AG08395 (cell line): ENCODE data around the gene NEK4.
A peak's percentile ranks its signal among the peaks of the same experiment; 100 is the strongest.

Source experiments
- DNase-seq: peaks from one replicate; pipeline ENCODE4 v3.0.0; 2012; ENCODE audit warnings: mixed read lengths, low spot score

The NEK4 gene

DNA sequence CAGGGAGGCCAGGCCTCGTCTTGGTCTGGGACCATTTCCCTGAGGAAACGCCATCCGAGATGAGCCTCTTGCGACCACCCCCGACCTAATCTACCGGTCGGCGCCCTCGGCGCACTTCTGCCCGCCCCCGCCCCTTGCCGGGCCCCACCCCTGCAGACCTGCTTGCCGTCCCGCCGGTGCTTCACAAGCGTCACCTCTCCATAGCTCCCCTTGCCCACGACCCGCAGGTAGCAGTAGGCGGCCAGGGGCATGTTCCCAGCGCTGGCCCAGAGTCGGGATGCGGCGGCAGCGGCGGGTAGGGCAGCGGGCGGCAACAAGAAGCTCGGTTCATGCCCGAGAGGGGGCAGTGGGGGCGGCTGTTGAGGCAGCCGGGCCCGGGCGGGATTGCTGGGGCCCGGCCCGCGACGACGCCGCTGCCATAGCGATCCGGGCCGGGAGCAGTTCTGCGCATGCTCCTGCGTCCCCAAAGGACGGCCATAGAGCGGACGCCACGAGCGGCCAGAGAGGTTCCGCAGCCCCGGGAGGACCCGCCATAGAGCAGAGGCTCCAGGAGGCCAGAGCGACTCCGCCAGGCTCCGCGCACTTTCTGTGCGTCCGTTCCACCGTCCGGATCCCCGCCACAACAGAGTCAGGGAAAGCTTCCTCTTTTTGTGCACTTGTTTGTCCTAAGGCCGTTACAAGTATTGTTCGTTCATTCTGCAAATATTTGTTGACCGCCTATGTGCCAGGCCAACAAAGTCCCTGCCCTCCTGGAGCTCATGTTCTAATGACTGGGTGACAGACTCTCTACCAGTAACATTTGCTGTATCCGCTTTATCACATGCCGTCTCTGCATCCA is at the start of gene NEK4:
Gene NEK4, minus strand, starts transcription at position 445 of the 838 bp plus-strand sequence. Its CDS starts 194 bp downstream, at position 251.
- DNase-seq, result peak; percentile 98

DNA sequence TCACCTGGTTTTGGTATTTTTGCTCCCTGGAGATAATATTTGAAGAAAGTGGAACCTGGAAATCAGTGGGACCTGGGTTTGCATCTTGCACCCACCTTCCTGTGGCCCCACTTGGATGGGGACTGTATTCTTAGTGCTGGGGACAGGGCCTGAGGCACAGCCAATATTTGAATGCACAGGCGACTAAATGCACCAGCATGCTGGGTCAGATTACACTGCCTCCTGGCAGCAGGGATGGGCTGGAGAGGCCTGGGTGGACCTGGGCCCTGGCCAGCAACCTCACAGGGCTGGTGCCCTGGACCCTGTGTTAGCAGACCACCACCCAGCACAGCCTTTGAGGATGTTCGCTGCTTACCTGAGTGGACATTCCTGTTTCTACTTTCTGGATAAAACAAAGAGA is 49.2 kb upstream of the NEK4 start:
- no peak for DNase-seq

DNA sequence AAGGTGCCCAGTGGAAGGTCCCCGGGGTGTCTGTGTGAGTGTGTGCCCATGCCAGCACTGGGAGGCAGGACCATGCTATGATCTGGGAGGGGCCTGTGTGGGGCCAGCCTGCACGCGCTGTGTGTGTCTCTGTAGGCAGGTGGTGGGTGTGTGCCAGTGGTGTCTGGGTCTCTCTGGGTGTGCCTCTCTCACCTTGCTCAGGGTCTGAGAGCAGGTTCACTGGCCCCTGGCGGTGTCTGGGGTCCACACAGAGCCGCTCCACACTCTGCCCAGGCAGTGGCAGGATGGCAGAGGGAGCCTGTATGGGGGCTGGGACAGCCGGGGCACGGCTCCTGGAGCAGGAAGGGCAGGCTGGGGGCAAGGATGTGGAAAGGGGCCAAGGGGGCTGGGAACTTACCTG is 47.1 kb upstream of the NEK4 start:
- DNase-seq, result no peak

DNA sequence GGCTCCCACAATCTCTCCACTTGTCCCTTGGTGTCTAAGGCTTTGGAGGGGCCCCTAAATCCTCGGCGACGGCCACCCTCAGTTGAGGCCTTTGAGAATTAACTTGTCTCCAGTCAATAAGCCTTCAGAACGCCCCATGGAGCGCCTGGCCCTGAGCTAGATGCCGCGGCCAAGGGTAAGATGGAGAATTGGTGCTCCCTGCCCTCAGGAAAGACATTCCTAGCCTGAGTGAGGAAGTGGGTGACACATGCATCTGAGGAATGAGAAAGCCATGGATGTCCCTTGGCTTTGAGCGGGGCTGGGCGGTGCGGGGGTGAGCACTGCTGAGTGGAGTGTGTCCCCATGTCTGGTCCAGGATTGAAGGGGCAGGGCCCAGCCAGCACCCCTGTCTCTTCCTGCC is 46.5 kb upstream of the NEK4 start:
- no peak for DNase-seq

DNA sequence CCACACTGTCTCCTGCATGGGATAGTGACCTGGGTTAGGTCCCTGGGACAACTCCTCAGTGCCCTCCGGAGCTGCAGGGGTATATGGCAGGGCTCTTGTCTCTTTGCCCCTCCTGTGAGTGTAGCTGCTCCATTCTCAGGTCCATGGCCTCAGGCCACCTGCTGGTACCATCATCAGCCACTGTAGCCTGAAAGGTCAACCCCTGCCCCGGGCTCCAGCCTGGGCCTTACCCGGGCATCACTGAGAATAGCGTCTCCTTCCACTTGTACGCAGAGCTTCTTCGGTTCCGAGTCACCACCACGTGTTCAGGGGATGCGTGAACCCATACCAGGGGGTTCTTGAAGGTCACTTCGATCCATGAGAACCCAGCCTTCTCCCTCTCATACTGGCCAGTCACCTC is 45.9 kb upstream of the NEK4 start:
- no peak for DNase-seq

DNA sequence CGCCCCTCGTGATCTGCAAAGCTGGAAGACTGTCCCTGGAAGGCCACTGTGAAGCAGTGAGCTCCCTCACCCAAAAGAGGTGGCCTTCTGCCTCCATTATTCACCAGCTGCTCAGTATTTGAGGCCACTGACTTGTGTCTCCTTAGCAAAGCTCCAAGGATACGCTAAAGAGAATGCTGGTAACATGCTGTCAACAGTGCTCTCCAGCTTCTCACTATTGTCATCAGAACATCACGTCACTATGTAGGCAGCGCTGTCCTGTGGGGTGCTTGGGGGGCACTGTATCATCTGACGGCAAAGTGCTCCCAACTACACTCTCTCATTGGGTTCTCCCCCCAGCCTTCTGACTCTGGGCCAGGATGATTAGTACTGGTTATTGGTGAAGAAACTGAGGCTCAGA is 45.5 kb upstream of the NEK4 start:
- DNase-seq, result no peak

DNA sequence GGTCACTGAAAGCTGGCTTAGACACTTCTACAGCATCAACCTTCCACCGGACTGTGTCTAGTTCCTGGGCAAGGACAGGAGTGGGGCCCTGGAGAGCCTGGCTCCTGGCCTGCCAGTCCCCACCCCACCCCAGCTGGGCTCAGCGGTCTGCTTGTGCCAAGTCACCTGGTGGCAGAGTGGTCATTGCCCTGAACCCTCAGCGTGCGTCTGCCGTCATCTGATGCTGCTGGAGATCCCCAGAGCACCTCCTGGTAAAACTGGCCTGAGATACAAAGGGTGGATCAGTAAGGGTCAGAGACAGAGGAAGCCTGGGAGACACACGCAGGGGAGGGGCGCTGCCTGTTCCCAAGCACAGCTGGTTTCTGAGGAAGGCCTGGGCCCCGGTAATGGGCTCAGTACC is 43.1 kb upstream of the NEK4 start:
- no peak for DNase-seq

DNA sequence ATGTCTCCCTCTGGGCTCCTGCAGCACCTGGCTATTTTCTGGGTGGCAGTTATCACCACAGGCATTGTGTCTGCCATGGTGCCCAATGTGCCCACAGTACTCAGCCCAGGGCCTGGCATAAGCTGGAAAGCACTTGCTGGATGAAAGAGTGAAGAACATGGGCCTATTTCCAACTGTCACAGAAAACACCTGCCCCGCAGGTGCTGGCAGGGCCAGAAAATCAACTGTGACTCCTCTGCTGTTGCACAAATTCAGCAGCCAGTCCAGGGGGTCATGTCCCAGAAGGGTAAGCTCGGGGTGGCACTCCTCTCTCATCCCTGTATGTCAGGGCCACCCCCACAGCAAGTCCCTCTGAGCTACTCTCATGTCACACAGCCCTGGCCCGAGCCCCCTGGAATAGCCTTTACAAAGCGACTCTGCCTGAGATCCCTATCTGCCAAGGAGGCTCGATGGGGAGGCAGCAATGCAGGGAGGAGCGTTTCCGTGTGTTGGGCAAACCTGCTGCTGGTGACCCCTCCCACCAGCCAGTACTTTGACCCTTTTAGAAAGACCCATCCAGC is 40.8 kb upstream of the NEK4 start:
- DNase-seq, result no peak

DNA sequence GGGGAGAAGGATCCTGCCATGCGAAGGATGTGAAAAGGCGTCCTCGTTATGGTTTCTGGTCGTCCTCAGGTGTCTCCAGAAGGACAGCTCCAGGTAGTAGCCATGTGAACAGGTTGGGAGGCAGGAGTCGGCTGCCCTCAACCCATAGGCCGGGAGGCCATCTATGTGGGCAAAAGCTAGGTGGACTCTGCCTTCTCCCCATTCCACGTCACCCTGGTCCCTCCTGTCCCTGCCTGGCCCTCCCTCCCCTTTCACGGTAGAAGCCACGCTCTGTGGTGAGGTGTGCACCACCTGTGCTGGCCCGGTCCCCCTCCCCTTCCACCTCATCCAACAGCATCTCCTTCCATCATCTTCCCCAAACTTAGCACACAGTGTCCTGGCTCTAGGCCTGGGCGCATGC is 40.2 kb upstream of the NEK4 start:
- DNase-seq, result no peak

DNA sequence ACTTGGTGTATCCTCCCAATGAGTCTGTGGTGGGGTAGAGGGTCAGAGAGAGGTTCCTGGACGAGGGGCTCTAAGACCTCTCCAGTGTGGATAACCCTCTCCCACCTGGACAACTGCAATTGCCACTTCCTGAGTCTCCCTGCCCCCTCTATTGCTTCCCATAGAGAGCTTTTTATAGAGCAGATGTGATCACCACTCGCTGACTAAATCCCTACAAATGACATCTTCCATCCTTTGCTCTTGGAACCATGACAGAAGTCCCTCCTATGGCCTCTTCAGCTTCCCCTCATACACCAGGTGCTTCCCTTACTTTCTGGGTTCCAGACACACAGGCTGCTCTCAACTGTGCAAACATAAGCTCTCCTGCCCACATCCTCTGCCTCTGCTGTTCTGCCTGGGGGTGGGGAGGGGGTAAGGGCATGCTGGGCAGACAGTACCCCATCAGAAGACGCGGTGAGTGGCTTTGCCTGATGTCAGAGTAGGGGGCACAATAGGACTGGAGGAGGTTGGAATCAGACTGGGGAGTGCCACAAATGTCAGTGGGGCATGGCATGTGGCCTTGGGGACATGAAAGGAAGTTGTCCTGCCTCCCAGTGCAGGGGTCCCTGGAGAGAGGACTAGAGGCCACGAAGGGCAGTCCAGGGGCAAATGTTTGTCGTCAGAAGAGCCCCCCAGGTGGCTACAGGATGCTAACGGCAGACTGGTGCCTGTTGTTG is 39.1 kb upstream of the NEK4 start:
- DNase-seq, result no peak

DNA sequence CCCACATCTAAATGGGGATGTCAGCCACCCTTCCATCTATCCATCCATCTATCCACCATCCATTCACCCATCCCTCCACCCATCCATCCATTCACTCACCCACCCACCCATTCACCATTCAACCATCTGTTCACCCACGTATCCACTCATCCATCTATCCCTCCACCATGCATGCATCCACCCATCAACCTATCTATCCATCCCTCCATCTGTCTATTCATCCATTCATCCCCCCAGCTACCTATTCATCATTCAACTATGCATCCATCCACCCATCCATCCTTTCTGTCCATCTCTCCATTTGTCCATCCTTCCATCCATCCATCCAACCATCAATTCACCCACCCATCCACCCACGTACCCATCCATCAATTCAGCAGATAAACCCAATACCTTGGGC is 38.4 kb upstream of the NEK4 start:
- DNase-seq, result no peak

DNA sequence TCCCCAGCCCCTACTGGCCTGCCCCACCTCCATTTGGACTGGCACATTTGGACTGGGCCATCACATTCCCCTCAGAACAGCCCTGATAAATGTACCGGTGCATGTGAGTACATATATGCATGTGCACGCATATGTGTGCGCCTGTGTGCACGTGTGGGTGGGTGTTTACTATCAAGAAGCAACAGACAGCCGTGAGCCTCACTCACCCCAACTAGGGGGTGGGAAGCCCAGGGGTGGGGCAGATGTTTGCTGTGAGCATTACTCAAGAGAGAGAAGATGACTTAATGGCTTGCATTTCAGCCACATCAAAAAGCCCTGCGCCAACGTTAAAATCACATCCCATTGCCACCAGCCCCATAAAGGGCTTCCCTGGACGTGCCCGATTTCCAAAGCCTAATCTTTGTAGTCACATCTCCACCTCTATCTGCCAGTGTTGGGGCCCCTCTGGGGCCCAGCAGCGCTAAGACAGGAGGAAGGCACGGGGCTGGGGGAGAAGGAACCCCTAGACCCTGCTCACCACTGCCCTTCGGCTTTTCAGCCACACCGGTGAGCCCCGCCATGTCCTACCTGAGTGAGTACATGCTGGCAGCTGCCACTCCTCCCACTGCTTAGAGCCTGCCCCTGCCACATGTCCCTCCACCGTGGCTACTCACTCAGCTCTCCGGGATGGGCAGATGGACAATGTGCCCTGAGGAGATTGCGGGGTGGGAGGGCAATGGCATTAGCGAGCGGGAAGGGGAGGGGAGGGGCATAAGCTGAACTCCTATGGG is 34.7 kb upstream of the NEK4 start:
- DNase-seq, result no peak

DNA sequence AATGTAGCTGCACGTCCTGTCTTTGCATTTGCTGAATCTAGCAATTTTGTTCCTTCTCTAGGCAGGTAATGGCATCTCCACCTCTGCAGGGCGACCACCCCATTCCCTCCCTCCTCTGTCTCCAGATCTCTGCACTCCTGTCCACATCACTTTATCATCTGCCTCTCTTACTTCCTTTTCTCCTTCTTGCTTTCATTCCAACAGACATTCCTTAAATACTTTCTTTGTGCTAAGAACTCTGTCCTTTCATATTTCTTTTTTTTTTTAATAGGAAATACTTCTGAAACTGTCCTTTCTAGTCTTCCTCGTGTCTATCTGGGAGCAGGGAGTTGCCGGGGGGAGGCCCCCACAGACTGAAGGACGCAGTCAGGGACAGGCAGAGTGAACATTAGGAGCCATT is 31.1 kb upstream of the NEK4 start:
- peak; percentile 26 for DNase-seq

DNA sequence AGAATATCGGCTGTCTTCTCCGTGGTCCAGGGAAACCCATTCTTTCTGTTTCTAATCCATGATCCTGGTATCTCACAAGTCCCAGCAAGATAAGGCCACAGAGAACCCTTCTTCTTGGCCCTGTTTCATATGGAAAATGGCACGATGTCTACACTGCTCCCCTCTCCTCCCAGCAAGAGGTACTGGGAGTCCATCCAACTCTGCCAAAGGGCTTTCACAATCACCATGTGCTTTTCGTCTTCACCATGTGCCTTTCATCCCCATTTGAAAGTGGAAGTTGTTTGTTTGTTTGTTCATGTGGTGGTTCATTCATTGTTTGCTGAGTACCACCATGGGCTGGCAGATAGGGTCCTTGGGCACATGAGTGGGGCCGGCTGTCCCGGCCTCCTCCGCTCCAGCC is 29.3 kb upstream of the NEK4 start:
- no peak for DNase-seq

DNA sequence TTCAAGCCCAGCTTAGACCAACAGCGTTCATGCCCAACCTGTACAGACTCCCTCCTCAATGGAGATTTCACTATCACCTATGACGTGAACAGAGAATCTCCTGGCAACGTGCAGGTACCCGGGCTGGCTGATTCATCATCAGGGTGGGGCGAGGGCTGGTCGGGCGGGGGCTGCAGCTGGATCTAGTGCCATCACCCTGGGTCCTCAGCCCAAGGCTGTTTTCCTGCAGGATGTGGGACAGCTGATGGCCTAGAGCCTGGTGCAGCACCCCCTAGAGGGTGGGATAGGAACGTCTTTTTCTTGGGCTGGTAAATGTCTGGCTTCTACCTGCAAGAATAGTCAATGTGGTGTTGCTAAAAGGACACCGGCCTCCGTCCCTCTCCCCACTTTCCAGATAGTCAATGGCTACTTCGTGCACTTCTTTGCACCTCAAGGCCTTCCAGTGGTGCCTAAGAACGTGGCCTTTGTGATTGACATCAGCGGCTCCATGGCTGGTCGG is 28.3 kb upstream of the NEK4 start:
- DNase-seq, result no peak

DNA sequence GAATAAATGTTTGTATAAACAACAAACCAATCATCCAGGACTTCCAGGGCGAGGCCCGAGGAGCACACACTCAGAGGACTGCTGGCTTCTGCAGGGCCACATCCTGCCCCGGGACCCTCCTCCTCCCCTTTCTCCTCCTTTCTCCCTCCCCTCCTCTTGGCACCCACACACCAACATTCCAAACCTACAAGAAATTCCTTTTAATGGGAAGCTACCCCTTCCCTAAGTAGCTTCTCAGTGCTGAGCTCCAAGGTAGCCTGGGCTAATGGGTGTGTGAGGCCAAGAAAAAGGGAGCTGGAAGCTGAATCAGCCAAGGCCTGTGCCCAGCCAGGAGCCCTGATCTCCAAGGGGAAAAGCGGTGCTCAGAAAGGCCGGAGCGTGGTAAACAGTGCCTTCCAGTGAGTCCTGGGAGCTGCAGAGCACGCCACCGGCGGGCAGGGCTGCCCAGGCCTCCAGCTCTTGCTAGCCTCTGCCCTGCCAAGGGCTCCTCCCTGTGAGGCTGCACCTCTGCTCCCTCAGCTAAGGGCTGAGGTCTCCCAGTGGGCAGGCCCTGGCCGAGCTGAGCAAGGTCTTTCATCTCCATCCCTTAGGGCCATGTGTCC is 27.7 kb upstream of the NEK4 start:
- no peak for DNase-seq

DNA sequence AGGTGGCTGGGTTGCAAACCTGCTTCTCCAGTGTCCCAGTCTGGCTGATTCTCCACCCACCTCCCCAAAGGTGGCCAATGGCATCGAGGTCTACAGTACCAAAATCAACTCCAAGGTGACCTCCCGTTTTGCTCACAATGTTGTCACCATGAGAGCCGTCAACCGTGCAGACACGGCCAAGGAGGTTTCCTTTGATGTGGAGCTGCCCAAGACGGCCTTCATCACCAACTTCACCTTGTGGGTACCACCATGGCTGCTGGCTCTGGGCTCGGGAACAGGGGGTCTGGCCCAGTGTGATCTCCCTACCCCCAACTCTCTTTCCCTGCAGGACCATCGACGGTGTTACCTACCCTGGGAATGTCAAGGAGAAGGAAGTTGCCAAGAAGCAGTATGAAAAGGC is 25.7 kb upstream of the NEK4 start:
- no peak for DNase-seq

DNA sequence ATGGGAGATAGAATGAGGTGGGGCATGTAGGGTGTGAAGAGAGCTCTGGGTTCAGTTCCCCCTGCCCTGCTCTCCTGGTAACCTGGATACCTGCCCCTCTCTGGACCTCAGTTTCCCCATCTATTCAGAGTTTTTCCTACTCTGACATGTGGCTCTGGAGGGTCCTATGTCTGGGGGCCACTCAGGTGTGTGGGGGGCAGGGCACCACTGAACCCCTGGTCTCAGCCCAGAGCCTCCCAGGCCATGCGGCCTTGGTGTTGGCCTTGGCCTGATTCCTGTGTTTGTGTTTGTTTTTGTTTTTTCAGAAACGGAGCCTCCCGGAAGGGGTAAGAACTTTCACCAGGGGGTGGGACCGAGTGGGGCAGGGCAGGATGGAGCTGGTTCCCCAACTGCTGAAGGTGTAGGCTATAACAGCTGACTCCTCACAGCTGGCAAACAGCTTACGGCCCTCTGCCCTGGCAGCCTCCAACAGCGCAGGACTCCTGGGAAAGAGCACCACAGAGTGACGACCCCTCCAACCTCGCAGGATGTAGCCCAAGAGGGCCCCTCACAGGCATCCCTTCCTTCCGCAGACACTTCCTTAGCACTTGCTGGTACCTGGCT is 24.7 kb upstream of the NEK4 start:
- no peak for DNase-seq

DNA sequence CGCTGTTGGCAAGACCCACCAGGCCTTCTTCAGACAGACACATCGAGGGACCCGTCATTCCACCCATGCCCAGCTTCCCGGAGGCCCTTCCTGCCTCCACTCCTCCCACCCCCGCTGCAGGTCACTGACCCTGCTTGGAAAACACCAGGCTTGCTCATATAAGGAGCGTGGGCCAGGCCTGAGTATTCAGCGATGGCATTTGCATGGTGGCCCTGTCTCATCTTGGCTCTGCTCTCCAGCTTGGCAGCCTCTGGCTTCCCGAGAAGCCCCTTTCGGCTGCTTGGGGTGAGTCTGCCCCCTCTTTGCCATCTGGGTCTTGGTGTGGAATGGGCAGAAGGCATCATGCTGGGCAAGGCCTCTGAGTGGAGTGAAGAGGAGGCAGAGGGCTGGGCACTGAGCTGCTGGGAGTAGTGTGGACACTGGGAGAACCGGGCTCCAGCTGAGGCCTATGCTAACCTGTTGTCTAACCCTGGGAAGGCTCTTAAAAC is 23.9 kb upstream of the NEK4 start, which contains the start of gene ITIH3:
Gene ITIH3, plus strand, starts transcription at position 185 of the 488 bp plus-strand sequence. Its CDS starts 8 bp downstream, at position 193.
- DNase-seq, result no peak

DNA sequence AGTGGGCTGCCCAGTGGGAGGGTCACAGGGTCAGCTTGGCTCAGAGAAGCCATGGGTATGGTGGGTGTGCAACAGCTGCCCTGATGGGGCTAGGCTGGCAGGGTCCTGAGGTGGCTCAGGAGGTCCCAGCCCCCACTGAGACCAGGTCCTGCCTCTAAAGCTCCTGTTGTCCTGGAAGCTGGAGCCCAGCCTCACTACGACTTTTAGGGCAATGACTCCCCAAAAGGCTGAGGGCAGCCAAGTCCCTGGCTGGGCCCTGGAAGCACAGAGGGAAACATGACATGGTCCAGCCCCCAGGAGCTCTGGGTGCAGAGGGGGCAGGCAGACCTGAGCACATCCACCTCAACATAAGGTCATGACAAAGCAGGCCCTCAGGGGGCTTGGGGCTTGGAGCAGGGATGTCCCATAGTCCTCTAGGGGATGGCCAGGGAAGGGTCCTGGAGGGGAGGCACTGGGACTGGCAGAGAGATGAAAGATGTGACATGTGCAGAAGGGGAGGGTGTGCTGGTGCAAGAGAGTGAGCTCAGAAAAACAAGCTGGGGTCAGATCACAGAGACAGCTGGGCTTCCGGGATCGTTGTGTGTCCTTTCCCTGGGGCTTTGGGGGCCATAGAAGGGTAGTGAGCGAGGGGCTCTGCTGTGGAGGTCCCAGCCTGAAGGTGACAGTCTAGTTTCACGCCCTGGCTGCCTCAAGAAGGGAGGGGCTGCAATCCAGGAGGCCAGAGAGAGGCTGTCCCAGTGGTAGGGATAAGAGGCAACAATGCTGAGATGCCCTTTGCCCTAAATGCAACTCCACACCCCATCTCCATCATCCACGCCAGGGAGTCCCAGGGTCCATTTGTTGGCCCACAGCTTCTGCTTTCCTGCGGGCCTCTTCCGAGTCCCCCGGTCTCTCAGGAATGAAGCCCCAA is 23.2 kb upstream of the NEK4 start:
- no peak for DNase-seq
